HEK293 (cell line): ENCODE measurements around the gene EVI2B.
A peak's percentile ranks its signal among the peaks of the same experiment; 100 is the strongest.

Experiments
- CTCF ChIA-PET: fragments of 350-600 bp; formaldehyde crosslinking; extraction: SDS; loops from one replicate; lab custom pipeline; 2021; ENCODE audit warnings: antibody characterized with exemption; lab: Yijun Ruan, JAX
- POLR2A ChIA-PET: fragments of 300-600 bp; formaldehyde crosslinking; extraction: SDS; loops from one replicate; lab custom pipeline; 2020; ENCODE audit warnings: antibody characterized with exemption, inconsistent platforms; lab: Yijun Ruan, JAX
- H3K27ac ChIP-seq: fragments of 200-500 bp; sonication (Bioruptor generic); 2 replicates; pipeline ENCODE4 v1.5.1; 2014; ENCODE audit warnings: low read depth, low read length, control low read depth, inconsistent platforms; ENCODE audit errors: extremely low read depth
- H3K36me3 ChIP-seq, 2 experiments: fragments of 200-500 bp in 1 of 2; sonication (Bioruptor generic) in 1 of 2; 1 replicate in 1 of 2; 2 replicates in 1 of 2; pipeline ENCODE4 v1.5.1; 2014 to 2017; ENCODE audit warnings: inconsistent platforms in 2 of 2, low read length in 2 of 2; ENCODE audit not compliant: control insufficient read depth in 2 of 2, insufficient read depth in 1 of 2
- H3K4me1 ChIP-seq: fragments of 200-500 bp; sonication (Bioruptor generic); 2 replicates; pipeline ENCODE4 v1.5.1; 2014; ENCODE audit warnings: mild to moderate bottlenecking, low read length, inconsistent platforms; ENCODE audit not compliant: control insufficient read depth, insufficient read depth
- H3K4me3 ChIP-seq: 2 replicates; pipeline ENCODE4 v1.5.1; 2011; ENCODE audit warnings: low read depth, mild to moderate bottlenecking, control low read depth, low read length, moderate library complexity
- H3K9me3 ChIP-seq: fragments of 200-500 bp; sonication (Bioruptor generic); 2 replicates; pipeline ENCODE4 v1.5.1; 2014; ENCODE audit warnings: low read depth, low read length, inconsistent platforms; ENCODE audit not compliant: control insufficient read depth, insufficient read depth
- INSM2 ChIP-seq: fragments of 450-650 bp; formaldehyde crosslinking; IDR thresholded peaks from 2 replicates; pipeline ENCODE4 v1.5.1; 2016; ENCODE audit warnings: missing biosample characterization, missing genetic modification characterization
- OVOL3 ChIP-seq: fragments of 450-650 bp; formaldehyde crosslinking; IDR thresholded peaks from 2 replicates; pipeline ENCODE4 v1.5.1; 2016; ENCODE audit warnings: missing biosample characterization, missing genetic modification characterization
- SP3 ChIP-seq: fragments of 450-650 bp; formaldehyde crosslinking; IDR thresholded peaks from 2 replicates; pipeline ENCODE4 v1.5.1; 2016; ENCODE audit warnings: missing biosample characterization, missing genetic modification characterization
- ZBTB11 ChIP-seq: fragments of 450-650 bp; formaldehyde crosslinking; conservative IDR thresholded peaks from 2 replicates; pipeline ENCODE4 v1.5.1; 2016; ENCODE audit warnings: low read depth, missing biosample characterization, missing genetic modification characterization
- ZBTB17 ChIP-seq: fragments of 450-650 bp; formaldehyde crosslinking; IDR thresholded peaks from 2 replicates; pipeline ENCODE4 v1.5.1; 2016; ENCODE audit warnings: missing biosample characterization, missing genetic modification characterization
- ZNF146 ChIP-seq: fragments of 450-650 bp; formaldehyde crosslinking; IDR thresholded peaks from 2 replicates; pipeline ENCODE4 v1.5.1; 2016; ENCODE audit warnings: missing biosample characterization, missing genetic modification characterization
- ZNF175 ChIP-seq: fragments of 450-650 bp; formaldehyde crosslinking; IDR thresholded peaks from 2 replicates; pipeline ENCODE4 v1.5.1; 2016; ENCODE audit warnings: missing biosample characterization, missing genetic modification characterization
- ZNF26 ChIP-seq: fragments of 450-650 bp; formaldehyde crosslinking; IDR thresholded peaks from 2 replicates; pipeline ENCODE4 v1.5.1; 2016; ENCODE audit warnings: missing biosample characterization, missing genetic modification characterization
- ZNF280C ChIP-seq: fragments of 450-650 bp; formaldehyde crosslinking; IDR thresholded peaks from 2 replicates; pipeline ENCODE4 v1.5.1; 2016; ENCODE audit warnings: missing biosample characterization, missing genetic modification characterization
- ZNF302 ChIP-seq: fragments of 450-650 bp; formaldehyde crosslinking; IDR thresholded peaks from 2 replicates; pipeline ENCODE4 v1.5.1; 2016; ENCODE audit warnings: missing biosample characterization, missing genetic modification characterization, low read depth
- ZNF335 ChIP-seq: fragments of 450-650 bp; formaldehyde crosslinking; conservative IDR thresholded peaks from 2 replicates; pipeline ENCODE4 v1.5.1; 2016; ENCODE audit warnings: missing biosample characterization, missing genetic modification characterization
- ZNF341 ChIP-seq: fragments of 450-650 bp; formaldehyde crosslinking; IDR thresholded peaks from 2 replicates; pipeline ENCODE4; 2016; ENCODE audit warnings: low read depth, missing biosample characterization, missing genetic modification characterization
- ZNF423 ChIP-seq: fragments of 450-650 bp; formaldehyde crosslinking; IDR thresholded peaks from 2 replicates; pipeline ENCODE4 v1.5.1; 2016; ENCODE audit warnings: missing biosample characterization, missing genetic modification characterization
- ZNF433 ChIP-seq: fragments of 450-650 bp; formaldehyde crosslinking; IDR thresholded peaks from 2 replicates; pipeline ENCODE4 v1.5.1; 2016; ENCODE audit warnings: missing biosample characterization, missing genetic modification characterization, low read depth
- ZNF488 ChIP-seq: fragments of 450-650 bp; formaldehyde crosslinking; IDR thresholded peaks from 2 replicates; pipeline ENCODE4 v1.5.1; 2016; ENCODE audit warnings: missing biosample characterization, missing genetic modification characterization
- ZNF560 ChIP-seq: fragments of 450-650 bp; formaldehyde crosslinking; IDR thresholded peaks from 2 replicates; pipeline ENCODE4 v1.5.1; 2017; ENCODE audit warnings: missing biosample characterization, missing genetic modification characterization, borderline replicate concordance
- ZNF654 ChIP-seq: fragments of 450-650 bp; formaldehyde crosslinking; IDR thresholded peaks from 2 replicates; pipeline ENCODE4 v1.5.1; 2016; ENCODE audit warnings: low read depth, missing biosample characterization, missing genetic modification characterization
- ZNF664 ChIP-seq: fragments of 450-650 bp; formaldehyde crosslinking; IDR thresholded peaks from 2 replicates; pipeline ENCODE4 v1.5.1; 2016; ENCODE audit warnings: missing biosample characterization, missing genetic modification characterization
- ZNF707 ChIP-seq: fragments of 450-650 bp; formaldehyde crosslinking; IDR thresholded peaks from 2 replicates; pipeline ENCODE4 v1.5.1; 2016; ENCODE audit warnings: missing biosample characterization, missing genetic modification characterization
- ZNF791 ChIP-seq: fragments of 450-650 bp; formaldehyde crosslinking; IDR thresholded peaks from 2 replicates; pipeline ENCODE4 v1.5.1; 2016; ENCODE audit warnings: missing biosample characterization, missing genetic modification characterization
- ZNF843 ChIP-seq: fragments of 450-650 bp; formaldehyde crosslinking; IDR thresholded peaks from 2 replicates; pipeline ENCODE4 v1.5.1; 2016; ENCODE audit warnings: missing biosample characterization, missing genetic modification characterization

EVI2B gene

GRCh38 chr17:31321966-31322365, 8.1 kb upstream of the EVI2B start (continued):
- TF ChIP-seq ZNF791 (tag by site-specific recombination) (no peak), ZNF560 (tag by site-specific recombination) (no peak), ZBTB11 (tag by site-specific recombination) (no peak), ZNF707 (no peak), INSM2 (tag by site-specific recombination) (no peak), OVOL3 (tag by site-specific recombination) (no peak), ZNF423 (tag by site-specific recombination) (no peak)

GRCh38 chr17:31321481-31321880, 7.6 kb upstream of the EVI2B start, which contains the start of gene EVI2A:
EVI2A (minus strand) TSS chr17:31321622; CDS start chr17:31319013, 2,609 bp downstream.
- H3K4me1 ChIP-seq: peaks cover 5% of the 10 kb centered on the region; the same call in 1 of the 2 replicates
- POLR2A ChIA-PET: no interaction called here

GRCh38 chr17:31320791-31321190, 6.9 kb upstream of the EVI2B start:
- peaks cover 5% of the 10 kb centered on the region; the same call in 1 of the 2 replicates for H3K4me1 ChIP-seq
- peaks cover 1 to 3% of the 10 kb centered on the region in 2 experiments; a peak in 2 of 3 replicates for H3K36me3 ChIP-seq
- TF ChIP-seq ZNF341: no peak
- TF ChIP-seq ZNF335 (tag by site-specific recombination): peak; percentile 41
- ChIA-PET CTCF (interaction anchor here (1.2 kb wide), 1 partner anchor 255 kb away, joined by 5 read pairs; no protein-coding TSS in a partner anchor), POLR2A (no interaction called here)
- H3K9me3 ChIP-seq: no peaks in the 10 kb centered on the region
- H3K4me3 ChIP-seq: no peak overlapping the region
- no peak overlapping the region for H3K27ac ChIP-seq

More at GRCh38 chr17:31321481-31321880, 7.6 kb upstream of the EVI2B start, which contains the start of gene EVI2A:
- H3K9me3 ChIP-seq: no peaks in the 10 kb centered on the region
- TF ChIP-seq ZNF433 (tag by site-specific recombination): no peak
- no peak for TF ChIP-seq ZNF302 (tag by site-specific recombination)
- no peak for TF ChIP-seq ZNF488 (tag by site-specific recombination)
- TF ChIP-seq ZNF664: no peak
- TF ChIP-seq, all 188 proteins: peak for 0
- CTCF ChIA-PET: no interaction called here
- peaks cover 3 to 8% of the 10 kb centered on the region in 2 experiments; a peak in 2 of 3 replicates for H3K36me3 ChIP-seq
- H3K4me3 ChIP-seq: no peak within 1 kb of the TSS
- no peak within 1 kb of the TSS for H3K27ac ChIP-seq

- Histone ChIP-seq H3K4me3 (no peak overlapping the region), H3K36me3 (peaks cover 0 to 3% of the 10 kb centered on the region in 2 experiments; a peak in 1 of 3 replicates)
- TF ChIP-seq ZNF26 (tag by site-specific recombination): no peak
- TF ChIP-seq ZNF146: no peak
- TF ChIP-seq ZNF654 (tag by site-specific recombination): no peak
- TF ChIP-seq ZNF175 (tag by site-specific recombination): no peak
- no peak for TF ChIP-seq ZNF280C (tag by site-specific recombination)
- TF ChIP-seq ZNF843 (tag by site-specific recombination): no peak
- no peak for TF ChIP-seq ZBTB17 (tag by site-specific recombination)
- TF ChIP-seq SP3 (tag by site-specific recombination): no peak
These were observed 6.4 kb upstream of the EVI2B start for GRCh38 chr17:31320241-31320640.

More at GRCh38 chr17:31320241-31320640, 6.4 kb upstream of the EVI2B start:
- Histone ChIP-seq H3K4me1 (peaks cover 5% of the 10 kb centered on the region; the same call in 1 of the 2 replicates), H3K27ac (no peak overlapping the region), H3K9me3 (no peaks in the 10 kb centered on the region)
- CTCF ChIA-PET: interaction anchor here (0.7 to 1.2 kb wide), 4 partner anchors 111 to 255 kb away, joined by 3 to 5 read pairs (median 3); no protein-coding TSS in a partner anchor
- POLR2A ChIA-PET: no interaction called here
